Measurements from ENCODE around the gene SERPINF2.

The SERPINF2 gene

DNA sequence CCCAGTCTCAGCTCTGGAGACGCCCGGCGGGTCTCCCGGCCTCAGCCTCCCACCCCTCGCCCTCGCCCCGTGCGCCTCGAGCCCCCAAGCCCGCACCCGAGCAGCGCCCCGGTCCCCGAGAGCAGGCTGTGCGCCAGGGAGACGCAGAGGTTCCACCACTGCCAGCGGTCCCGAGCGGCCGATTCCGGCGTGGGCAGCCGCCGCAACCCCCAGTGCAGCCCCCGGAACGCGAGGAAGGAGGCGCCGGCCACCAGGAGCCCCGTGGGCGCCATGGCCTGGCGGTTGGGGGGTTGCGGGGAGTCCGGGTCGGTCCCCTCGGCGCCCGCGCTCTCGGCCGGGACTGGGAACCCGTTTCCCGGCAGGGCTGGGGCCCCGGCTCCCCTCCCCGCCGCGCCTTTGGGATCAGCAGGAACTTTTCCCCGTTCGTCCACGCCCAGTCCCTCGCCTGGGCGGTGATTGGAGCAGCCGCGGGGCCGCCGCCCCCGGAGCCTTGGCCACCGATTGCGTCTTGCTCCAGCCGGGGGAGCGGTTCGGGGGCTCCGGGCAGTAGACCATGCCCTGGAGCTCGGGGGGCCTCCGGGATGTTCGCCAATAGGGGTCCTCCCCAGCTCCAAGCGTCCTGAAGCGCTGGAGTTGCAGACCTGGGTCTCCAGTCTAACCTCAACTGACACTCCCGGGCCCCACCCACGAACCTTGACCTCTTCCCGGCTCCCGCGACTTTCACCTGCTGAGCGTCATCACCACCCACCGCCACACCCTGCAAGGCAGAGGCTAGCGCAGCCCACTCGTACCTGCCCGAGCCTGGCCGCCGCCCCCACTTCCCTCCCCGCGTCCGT is 32.5 kb upstream of the SERPINF2 start, which contains the start of gene TLCD2:
TLCD2 (minus strand) TSS at position 407 of the 836 bp plus-strand sequence; CDS start at position 272, 135 bp downstream.
- Histone ChIP-seq H2AFZ (ENCODE audit: low read depth) (no peak within 1 kb of the TSS), H3K4me3 (IDR thresholded peaks at IDR 0.05; ENCODE audit: insufficient read depth, low read depth, low read length) (no peak within 1 kb of the TSS), H3K9ac (no peak within 1 kb of the TSS), H3K27ac (no peak within 1 kb of the TSS), H3K4me2 (no peak within 1 kb of the TSS), H3K27me3 (ENCODE audit: insufficient read depth, low read depth) (no peaks in the 10 kb centered on the region), H3K79me2 (ENCODE audit: insufficient read depth, low read depth) (no peaks in the 10 kb centered on the region), H3K4me1 (ENCODE audit: low read depth, poor library complexity, severe bottlenecking) (peaks cover 3% of the 10 kb centered on the region), H3K36me3 (ENCODE audit: insufficient read depth) (no peaks in the 10 kb centered on the region), H4K20me1 (ENCODE audit: insufficient read depth) (no peaks in the 10 kb centered on the region)
- TF ChIP-seq, protein P1, sequence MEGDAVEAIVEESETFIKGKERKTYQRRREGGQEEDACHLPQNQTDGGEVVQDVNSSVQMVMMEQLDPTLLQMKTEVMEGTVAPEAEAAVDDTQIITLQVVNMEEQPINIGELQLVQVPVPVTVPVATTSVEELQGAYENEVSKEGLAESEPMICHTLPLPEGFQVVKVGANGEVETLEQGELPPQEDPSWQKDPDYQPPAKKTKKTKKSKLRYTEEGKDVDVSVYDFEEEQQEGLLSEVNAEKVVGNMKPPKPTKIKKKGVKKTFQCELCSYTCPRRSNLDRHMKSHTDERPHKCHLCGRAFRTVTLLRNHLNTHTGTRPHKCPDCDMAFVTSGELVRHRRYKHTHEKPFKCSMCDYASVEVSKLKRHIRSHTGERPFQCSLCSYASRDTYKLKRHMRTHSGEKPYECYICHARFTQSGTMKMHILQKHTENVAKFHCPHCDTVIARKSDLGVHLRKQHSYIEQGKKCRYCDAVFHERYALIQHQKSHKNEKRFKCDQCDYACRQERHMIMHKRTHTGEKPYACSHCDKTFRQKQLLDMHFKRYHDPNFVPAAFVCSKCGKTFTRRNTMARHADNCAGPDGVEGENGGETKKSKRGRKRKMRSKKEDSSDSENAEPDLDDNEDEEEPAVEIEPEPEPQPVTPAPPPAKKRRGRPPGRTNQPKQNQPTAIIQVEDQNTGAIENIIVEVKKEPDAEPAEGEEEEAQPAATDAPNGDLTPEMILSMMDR (conservative IDR thresholded peaks at IDR 0.05; ENCODE audit: low read depth, low read length): no peak

DNA sequence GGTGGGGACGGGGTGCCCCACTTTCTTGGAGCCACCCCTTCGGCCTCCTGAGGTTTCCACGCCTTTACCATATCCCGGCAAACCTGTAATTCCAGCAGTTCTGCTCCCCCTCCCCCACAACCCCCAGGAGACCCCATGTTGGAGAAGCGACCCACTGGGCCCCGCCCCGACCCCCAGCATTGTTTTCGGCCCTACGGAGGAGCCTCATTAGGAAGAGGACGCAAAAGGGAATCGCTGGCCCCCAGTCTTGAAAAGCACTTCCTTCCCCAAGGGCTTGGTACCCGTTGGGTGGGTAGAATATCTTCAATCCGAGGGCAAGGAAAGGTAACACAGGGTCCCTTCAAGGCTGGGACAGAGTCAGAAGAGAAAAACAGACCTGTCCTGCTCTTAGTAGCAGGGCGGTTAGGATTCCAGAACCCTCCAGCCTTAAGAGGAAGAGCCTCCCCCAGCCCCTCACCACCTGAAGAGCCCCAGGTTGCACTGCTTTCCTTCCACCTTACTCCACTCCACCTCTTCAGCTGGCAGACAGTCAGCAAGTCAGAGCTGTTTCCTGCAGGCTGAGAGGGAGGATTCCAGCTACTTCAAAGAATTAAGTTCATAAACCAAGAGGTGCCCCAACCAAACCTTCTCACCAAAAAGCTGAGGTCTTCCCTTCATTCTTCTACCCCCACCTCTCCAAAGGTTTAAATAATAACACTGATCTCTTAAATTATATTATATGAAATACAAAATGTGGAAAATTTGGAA is 31.7 kb upstream of the SERPINF2 start:
- Histone ChIP-seq H3K27ac (no peak overlapping the region), H3K79me2 (ENCODE audit: insufficient read depth, low read depth) (no peaks in the 10 kb centered on the region), H2AFZ (ENCODE audit: low read depth) (no peak overlapping the region), H4K20me1 (ENCODE audit: insufficient read depth) (no peaks in the 10 kb centered on the region), H3K36me3 (ENCODE audit: insufficient read depth) (no peaks in the 10 kb centered on the region), H3K4me3 (IDR thresholded peaks at IDR 0.05; ENCODE audit: insufficient read depth, low read depth, low read length) (no peak overlapping the region), H3K4me1 (ENCODE audit: low read depth, poor library complexity, severe bottlenecking) (peaks cover 3% of the 10 kb centered on the region), H3K27me3 (ENCODE audit: insufficient read depth, low read depth) (no peaks in the 10 kb centered on the region), H3K4me2 (no peak overlapping the region), H3K9ac (no peak overlapping the region)
- TF ChIP-seq, protein P1 (conservative IDR thresholded peaks at IDR 0.05; ENCODE audit: low read depth, low read length): no peak

DNA sequence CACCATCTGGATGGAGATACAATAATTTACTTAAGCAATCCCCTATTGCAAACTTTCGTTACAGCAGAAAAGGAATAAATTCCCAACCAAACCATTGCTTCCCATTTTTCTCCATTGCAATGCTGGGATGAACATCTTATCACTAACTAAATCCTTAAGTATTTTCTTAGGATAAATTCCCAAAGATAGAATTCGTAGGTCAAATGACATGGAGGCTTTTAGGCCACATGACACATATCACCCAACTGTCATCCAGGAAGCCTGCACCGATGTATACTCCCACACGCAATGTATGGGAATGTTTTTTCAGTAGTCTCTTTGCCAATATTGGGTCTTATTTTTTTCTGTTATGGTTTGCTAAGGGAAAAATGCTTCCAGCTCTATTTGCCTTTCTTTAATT is 30.9 kb upstream of the SERPINF2 start:
- H3K4me2 ChIP-seq: no peak overlapping the region

DNA sequence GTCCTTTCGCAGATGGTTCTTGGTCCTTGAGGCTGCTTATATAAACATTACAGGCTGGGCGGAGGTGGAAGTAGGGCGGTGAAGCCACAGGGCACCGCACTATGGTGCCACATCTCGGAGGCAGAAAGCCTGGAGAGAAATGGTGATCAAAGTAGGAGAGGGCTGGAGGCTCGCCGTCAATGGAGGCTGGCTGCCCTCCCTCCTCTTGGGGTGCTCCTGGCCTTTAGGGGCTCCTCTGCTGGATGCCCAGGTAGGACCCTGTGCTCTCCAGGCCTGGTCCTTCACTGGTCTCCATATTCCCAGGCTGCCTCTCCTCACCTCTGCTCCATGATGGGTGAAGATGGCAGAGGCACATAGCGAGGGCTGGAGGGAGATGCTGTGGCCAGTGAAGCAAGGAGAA is 30.4 kb upstream of the SERPINF2 start:
- Histone ChIP-seq H3K4me2 (no peak overlapping the region), H3K4me1 (ENCODE audit: low read depth, poor library complexity, severe bottlenecking) (peaks cover 3% of the 10 kb centered on the region), H4K20me1 (ENCODE audit: insufficient read depth) (no peaks in the 10 kb centered on the region), H2AFZ (ENCODE audit: low read depth) (no peak overlapping the region), H3K27me3 (ENCODE audit: insufficient read depth, low read depth) (no peaks in the 10 kb centered on the region), H3K9ac (no peak overlapping the region), H3K27ac (no peak overlapping the region), H3K36me3 (ENCODE audit: insufficient read depth) (no peaks in the 10 kb centered on the region), H3K79me2 (ENCODE audit: insufficient read depth, low read depth) (no peaks in the 10 kb centered on the region), H3K4me3 (IDR thresholded peaks at IDR 0.05; ENCODE audit: insufficient read depth, low read depth, low read length) (no peak overlapping the region)
- TF ChIP-seq, protein P1 (conservative IDR thresholded peaks at IDR 0.05; ENCODE audit: low read depth, low read length): no peak

More for the DNA sequence above, 30.9 kb upstream of the SERPINF2 start:
- Histone ChIP-seq H3K27me3 (ENCODE audit: insufficient read depth, low read depth) (no peaks in the 10 kb centered on the region), H3K27ac (no peak overlapping the region), H3K4me1 (ENCODE audit: low read depth, poor library complexity, severe bottlenecking) (peaks cover 3% of the 10 kb centered on the region), H2AFZ (ENCODE audit: low read depth) (no peak overlapping the region), H4K20me1 (ENCODE audit: insufficient read depth) (no peaks in the 10 kb centered on the region), H3K36me3 (ENCODE audit: insufficient read depth) (no peaks in the 10 kb centered on the region), H3K79me2 (ENCODE audit: insufficient read depth, low read depth) (no peaks in the 10 kb centered on the region), H3K9ac (no peak overlapping the region), H3K4me3 (IDR thresholded peaks at IDR 0.05; ENCODE audit: insufficient read depth, low read depth, low read length) (no peak overlapping the region)
- TF ChIP-seq, protein P1 (conservative IDR thresholded peaks at IDR 0.05; ENCODE audit: low read depth, low read length): no peak
